Breast epithelium (tissue), 3 donors: ENCODE results near the gene ARAF.

Experiments used
- POLR2A ChIP-seq: fragments of 450-650 bp; IDR thresholded peaks from one replicate; pipeline ENCODE4 v1.6.1; 2016; ENCODE audit warnings: antibody characterized with exemption, mild to moderate bottlenecking, moderate library complexity
- POLR2AphosphoS5 ChIP-seq, 3 donors: sonication (generic); formaldehyde crosslinking; IDR thresholded peaks; one replicate each; pipeline ENCODE4 v1.6.1; 2017; ENCODE audit warnings: antibody characterized with exemption in 3 of 3
- TF ChIP-seq, protein P1 (sequence below), 3 donors: fragments of 450-650 bp; IDR thresholded peaks; one replicate each; pipeline ENCODE4 v1.5.1; 2016 to 2017; ENCODE audit warnings: antibody characterized with exemption in 3 of 3, mild to moderate bottlenecking in 3 of 3, moderate library complexity in 3 of 3

DNA sequence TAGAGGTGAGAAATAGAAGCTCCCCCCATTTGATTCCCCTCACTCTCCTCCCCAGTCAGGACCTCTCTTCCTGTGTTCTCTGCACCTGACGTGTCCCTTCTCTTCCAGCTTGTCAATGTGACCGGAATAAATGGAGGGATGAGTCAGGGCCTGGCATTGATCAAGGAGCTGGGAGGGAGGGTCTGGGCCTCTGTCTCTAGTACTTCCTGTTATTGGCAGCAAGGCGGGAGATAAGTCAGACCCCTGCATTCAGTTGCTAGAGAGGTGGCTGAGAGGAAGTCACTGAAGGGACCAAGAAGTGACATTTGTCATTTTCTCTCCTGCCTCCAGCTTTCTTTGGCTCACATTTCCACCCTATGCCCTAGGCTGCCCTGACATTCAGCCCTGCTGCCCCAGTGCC lies 42.9 kb upstream of the ARAF start:
- TF ChIP-seq, protein P1, sequence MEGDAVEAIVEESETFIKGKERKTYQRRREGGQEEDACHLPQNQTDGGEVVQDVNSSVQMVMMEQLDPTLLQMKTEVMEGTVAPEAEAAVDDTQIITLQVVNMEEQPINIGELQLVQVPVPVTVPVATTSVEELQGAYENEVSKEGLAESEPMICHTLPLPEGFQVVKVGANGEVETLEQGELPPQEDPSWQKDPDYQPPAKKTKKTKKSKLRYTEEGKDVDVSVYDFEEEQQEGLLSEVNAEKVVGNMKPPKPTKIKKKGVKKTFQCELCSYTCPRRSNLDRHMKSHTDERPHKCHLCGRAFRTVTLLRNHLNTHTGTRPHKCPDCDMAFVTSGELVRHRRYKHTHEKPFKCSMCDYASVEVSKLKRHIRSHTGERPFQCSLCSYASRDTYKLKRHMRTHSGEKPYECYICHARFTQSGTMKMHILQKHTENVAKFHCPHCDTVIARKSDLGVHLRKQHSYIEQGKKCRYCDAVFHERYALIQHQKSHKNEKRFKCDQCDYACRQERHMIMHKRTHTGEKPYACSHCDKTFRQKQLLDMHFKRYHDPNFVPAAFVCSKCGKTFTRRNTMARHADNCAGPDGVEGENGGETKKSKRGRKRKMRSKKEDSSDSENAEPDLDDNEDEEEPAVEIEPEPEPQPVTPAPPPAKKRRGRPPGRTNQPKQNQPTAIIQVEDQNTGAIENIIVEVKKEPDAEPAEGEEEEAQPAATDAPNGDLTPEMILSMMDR (IDR thresholded peaks at IDR 0.05) = no peak
- TF ChIP-seq POLR2A (no peak), POLR2AphosphoS5 (IDR thresholded peaks at IDR 0.05) (no peak)
